Stimulated activated CD8-positive, alpha-beta memory T cell treated with anti-CD3 and anti-CD28 coated beads, Interleukin-12 subunit alpha, Interleukin-12 subunit beta, amount 100 ng/mL, for 1 hour (primary cell): ENCODE results near the gene ADAMTS7.
"Not testable (repeated sequence)": the region's sequence is repeated elsewhere in the genome, so short reads cannot be mapped to it uniquely, and the experiment has no call there.

Experiments used
- DNase-seq: peaks from one replicate; pipeline ENCODE4 v3.0.0-alpha.2; 2020; ENCODE audit warnings: low read depth

Gene ADAMTS7

GRCh38 chr15:78828920-78829319 lies 17.7 kb upstream of the ADAMTS7 start:
- no peak for DNase-seq

- no peak for DNase-seq
These were observed 11.2 kb upstream of the ADAMTS7 start for GRCh38 chr15:78822514-78822913.

- DNase-seq = no peak
These were observed 540 bp upstream of the ADAMTS7 start for GRCh38 chr15:78811825-78812183.

- no peak for DNase-seq
These were observed 721 bp downstream of the ADAMTS7 start for GRCh38 chr15:78810362-78811123.

GRCh38 chr15:78810003-78810361 lies 1.3 kb downstream of the ADAMTS7 start:
- DNase-seq = no peak

GRCh38 chr15:78808550-78808949 lies 2.7 kb downstream of the ADAMTS7 start:
- no peak for DNase-seq

- DNase-seq = no peak
These were observed 3.9 kb downstream of the ADAMTS7 start for GRCh38 chr15:78807359-78807758.

- DNase-seq = no peak
These were observed 6.9 kb downstream of the ADAMTS7 start for GRCh38 chr15:78804391-78804792.

GRCh38 chr15:78800806-78801205 lies 10.5 kb downstream of the ADAMTS7 start:
- no peak for DNase-seq

GRCh38 chr15:78800189-78800588 lies 11.1 kb downstream of the ADAMTS7 start:
- DNase-seq = no peak

- DNase-seq = not testable (repeated sequence)
These were observed 12.2 kb downstream of the ADAMTS7 start for GRCh38 chr15:78799102-78799501.

GRCh38 chr15:78798355-78798754 lies 12.9 kb downstream of the ADAMTS7 start:
- not testable (repeated sequence) for DNase-seq

- no peak for DNase-seq
These were observed 13.3 kb downstream of the ADAMTS7 start for GRCh38 chr15:78797951-78798350.

- DNase-seq = no peak
These were observed 14.8 kb downstream of the ADAMTS7 start for GRCh38 chr15:78796510-78796909.

GRCh38 chr15:78795043-78795442 lies 16.2 kb downstream of the ADAMTS7 start:
- no peak for DNase-seq

GRCh38 chr15:78794446-78794845 lies 16.8 kb downstream of the ADAMTS7 start:
- DNase-seq = not testable (repeated sequence)

GRCh38 chr15:78791357-78791756 lies 19.9 kb downstream of the ADAMTS7 start:
- no peak for DNase-seq

GRCh38 chr15:78790027-78790426 lies 21.2 kb downstream of the ADAMTS7 start:
- no peak for DNase-seq

- DNase-seq = no peak
These were observed 21.6 kb downstream of the ADAMTS7 start for GRCh38 chr15:78789615-78790014.

- no peak for DNase-seq
These were observed 23.1 kb downstream of the ADAMTS7 start for GRCh38 chr15:78788016-78788660.

GRCh38 chr15:78782402-78782801 lies 28.9 kb downstream of the ADAMTS7 start:
- DNase-seq = not testable (repeated sequence)

- DNase-seq = not testable (repeated sequence)
These were observed 29.9 kb downstream of the ADAMTS7 start for GRCh38 chr15:78781381-78781780.

GRCh38 chr15:78779975-78780374 lies 31.3 kb downstream of the ADAMTS7 start:
- DNase-seq = not testable (repeated sequence)
